ENCODE data around the gene GAB3. TPM values are rescaled to one million over a fixed set of nuclear protein-coding genes. Genes with fewer than 3 reads are reported as not detected.
"Not testable (repeated sequence)": the region's sequence is repeated elsewhere in the genome, so short reads cannot be mapped to it uniquely, and the experiment has no call there.

The GAB3 gene
- total RNA-seq, 2 experiments from 2014 or later, result 10.5 to 12.0 TPM

DNA sequence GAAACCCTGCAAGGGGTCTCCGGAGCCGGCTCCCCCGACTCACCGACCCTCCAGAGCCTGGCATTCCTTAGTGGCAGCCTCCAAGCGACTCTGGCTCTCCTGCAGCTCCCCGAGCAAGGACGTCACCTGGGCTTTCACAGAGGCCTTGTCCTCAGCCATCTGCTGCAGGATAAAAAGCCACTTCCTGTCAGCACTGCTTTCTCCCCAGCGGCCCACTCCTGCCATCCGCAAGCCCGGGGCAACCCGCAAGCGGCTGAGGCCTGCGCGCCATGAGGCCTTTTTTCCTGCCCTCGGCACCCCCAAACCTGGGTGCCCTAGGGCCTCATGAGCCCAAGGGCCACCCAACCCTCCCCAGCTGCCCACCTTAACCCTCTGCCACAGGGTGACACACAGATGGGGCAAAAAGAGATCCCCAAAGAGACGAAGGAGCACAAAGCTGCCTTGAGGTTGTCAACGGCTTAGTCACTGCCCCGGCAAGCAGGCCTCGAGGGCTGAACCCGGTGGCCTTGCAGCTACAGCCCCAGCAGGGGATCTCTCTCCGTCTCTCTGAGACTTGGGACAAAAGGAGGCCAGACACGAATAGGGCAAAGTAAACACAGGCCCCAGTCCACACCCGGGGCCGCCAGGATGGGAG lies 105.0 kb downstream of the GAB3 start:
- DNase-seq; H3K27ac Mint-ChIP-seq; H3K36me3 Mint-ChIP-seq (ENCODE audit: low read depth); POLR2A ChIA-PET; CTCF ChIA-PET; H3K4me3 Mint-ChIP-seq; H3K27me3 Mint-ChIP-seq; H3K9me3 Mint-ChIP-seq; H3K4me1 Mint-ChIP-seq: not testable (repeated sequence)

DNA sequence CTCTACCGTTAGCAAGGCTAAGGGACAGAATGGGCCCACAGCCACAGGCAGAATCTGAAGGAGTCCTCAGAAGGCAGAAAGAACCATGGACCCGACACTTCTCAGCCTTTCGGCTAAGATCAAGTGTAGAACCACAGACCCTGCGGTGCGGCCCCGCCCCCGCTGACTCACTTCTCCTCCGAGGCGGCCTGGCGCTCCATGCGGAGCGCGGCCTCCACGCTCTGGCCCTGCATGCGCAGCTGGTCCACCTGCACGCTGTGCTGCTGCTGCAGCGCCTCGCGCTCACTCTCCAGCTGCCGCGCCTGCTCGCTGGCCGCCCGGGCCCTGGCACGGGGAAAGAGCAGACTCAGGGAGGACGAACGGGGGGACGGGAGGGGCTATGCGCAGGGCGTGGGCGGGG lies 107.2 kb downstream of the GAB3 start:
- H3K27ac Mint-ChIP-seq; H3K4me3 Mint-ChIP-seq; POLR2A ChIA-PET; CTCF ChIA-PET; H3K27me3 Mint-ChIP-seq; H3K4me1 Mint-ChIP-seq; DNase-seq; H3K36me3 Mint-ChIP-seq (ENCODE audit: low read depth); H3K9me3 Mint-ChIP-seq: not testable (repeated sequence)

DNA sequence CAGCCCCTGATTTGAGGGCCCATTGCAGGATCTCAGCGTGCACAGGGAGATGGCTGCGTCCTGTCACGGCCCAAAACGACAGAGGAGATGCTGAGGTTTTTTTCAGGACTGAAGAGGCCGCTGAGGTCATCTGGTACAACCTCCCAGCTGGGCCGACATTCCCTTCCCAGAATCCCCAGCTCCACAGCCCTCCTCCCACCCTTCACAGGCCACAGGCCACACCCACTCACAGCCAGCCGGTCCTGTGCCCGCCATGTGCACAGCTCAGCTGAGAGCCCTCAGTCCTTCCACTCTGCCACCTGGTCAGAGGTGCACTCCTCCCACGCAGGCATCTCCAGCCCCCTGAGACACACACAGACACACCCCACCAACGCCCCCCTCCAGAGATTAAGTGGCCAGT lies 109.1 kb downstream of the GAB3 start:
- CTCF ChIA-PET, DNase-seq: not testable (repeated sequence)

DNA sequence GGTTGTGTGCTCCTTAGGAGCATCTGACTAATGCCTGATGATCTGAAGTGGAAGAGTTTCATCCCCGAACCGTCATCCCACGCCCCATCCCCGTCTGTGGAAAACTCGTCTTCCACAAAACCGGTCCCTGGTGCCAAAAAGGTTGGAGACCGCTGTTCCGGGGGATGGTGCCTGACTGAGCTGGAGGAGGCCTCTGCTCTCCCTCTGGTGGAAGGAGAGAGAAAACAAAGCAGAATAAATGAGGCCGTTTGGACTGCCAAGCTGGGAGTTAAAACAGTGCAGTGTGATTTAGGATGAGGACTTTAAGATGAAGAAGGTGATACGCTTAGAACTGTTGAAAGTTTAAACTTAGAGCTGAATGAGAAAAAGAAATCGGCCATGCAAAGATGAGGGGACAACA lies 117.2 kb downstream of the GAB3 start:
- POLR2A ChIA-PET; CTCF ChIA-PET; H3K9me3 Mint-ChIP-seq; H3K36me3 Mint-ChIP-seq (ENCODE audit: low read depth); H3K4me3 Mint-ChIP-seq; H3K27ac Mint-ChIP-seq; H3K27me3 Mint-ChIP-seq; H3K4me1 Mint-ChIP-seq; DNase-seq: not testable (repeated sequence)

More for the DNA sequence above, 109.1 kb downstream of the GAB3 start:
- H3K4me3 Mint-ChIP-seq; POLR2A ChIA-PET; H3K4me1 Mint-ChIP-seq; H3K27me3 Mint-ChIP-seq; H3K27ac Mint-ChIP-seq; H3K9me3 Mint-ChIP-seq; H3K36me3 Mint-ChIP-seq (ENCODE audit: low read depth): not testable (repeated sequence)

DNA sequence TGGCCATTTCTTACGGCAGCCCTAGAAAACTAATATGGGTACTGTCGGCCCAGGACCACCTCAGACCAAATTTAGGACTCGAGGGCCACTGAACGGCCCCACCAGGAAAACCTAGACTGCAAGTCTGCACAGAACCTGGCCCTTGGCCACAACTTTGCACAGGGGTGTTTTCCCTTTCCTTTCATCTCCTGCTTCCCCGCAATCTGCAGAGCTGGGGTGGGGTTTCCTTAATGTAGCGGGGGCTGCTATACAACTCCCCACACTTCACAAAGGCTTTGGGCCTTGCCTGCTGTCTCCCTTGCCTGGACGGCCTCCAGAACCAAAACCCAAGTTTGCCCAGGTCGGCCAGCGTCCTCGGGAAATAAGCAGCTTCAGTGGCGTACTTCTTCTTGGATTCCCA lies 119.9 kb downstream of the GAB3 start:
- POLR2A ChIA-PET, result not testable (repeated sequence)

DNA sequence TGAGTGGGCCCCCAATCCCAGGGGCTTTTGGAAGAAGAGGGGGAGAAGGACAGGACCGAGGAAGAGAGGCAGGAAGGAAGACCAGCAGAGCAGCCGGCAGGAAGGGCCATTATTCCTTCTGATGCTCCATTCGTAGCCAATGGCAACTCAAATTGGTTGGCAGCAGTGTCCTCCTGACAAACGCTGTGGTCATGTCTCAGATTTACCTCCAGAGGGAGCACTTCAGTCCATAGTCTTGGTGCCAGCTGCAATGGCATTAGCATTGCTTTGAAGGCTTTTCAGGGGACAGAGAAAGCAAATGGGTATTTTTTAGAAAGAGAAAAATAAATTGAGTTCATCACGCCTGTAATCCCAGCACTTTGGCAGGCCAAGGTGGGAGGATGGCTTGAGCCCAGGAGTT lies 121.9 kb downstream of the GAB3 start:
- H3K36me3 Mint-ChIP-seq (ENCODE audit: low read depth); H3K9me3 Mint-ChIP-seq; DNase-seq; H3K4me1 Mint-ChIP-seq; H3K27me3 Mint-ChIP-seq; H3K4me3 Mint-ChIP-seq; POLR2A ChIA-PET; CTCF ChIA-PET; H3K27ac Mint-ChIP-seq: not testable (repeated sequence)

More for the DNA sequence above, 119.9 kb downstream of the GAB3 start:
- H3K9me3 Mint-ChIP-seq; H3K4me1 Mint-ChIP-seq; CTCF ChIA-PET; DNase-seq; H3K27ac Mint-ChIP-seq; H3K36me3 Mint-ChIP-seq (ENCODE audit: low read depth); H3K4me3 Mint-ChIP-seq; H3K27me3 Mint-ChIP-seq: not testable (repeated sequence)

Other genes starting within 250 kb of the GAB3 start
- 10 to 100 TPM; 24.9 to 29.0 TPM for gene FAM3A, start 234.8 kb downstream of the GAB3 start, total RNA-seq
- 10 to 100 TPM; 62.7 to 64.4 TPM for gene G6PD, start 204.2 kb downstream of the GAB3 start, total RNA-seq
- gene IKBKG, start 203.5 kb downstream of the GAB3 start, total RNA-seq, result 10 to 100 TPM; 51.9 to 54.0 TPM
- gene CTAG1A, start 165.9 kb downstream of the GAB3 start, total RNA-seq, result not detected
- not detected for gene CTAG1B, start 131.8 kb downstream of the GAB3 start, total RNA-seq
- gene CTAG2, start 97.5 kb downstream of the GAB3 start, total RNA-seq, result not detected
- gene DKC1, start 11.8 kb upstream of the GAB3 start, total RNA-seq, result 10 to 100 TPM; 46.8 to 50.4 TPM
- 10 to 100 TPM; 26.5 to 29.8 TPM for gene MPP1, start 54.4 kb upstream of the GAB3 start, total RNA-seq
- not detected for gene SMIM9, start 83.6 kb upstream of the GAB3 start, total RNA-seq
- gene F8A1, start 135.3 kb upstream of the GAB3 start, total RNA-seq, result 10 to 100 TPM; 61.8 to 63.4 TPM

Data from activated CD4-positive, alpha-beta memory T cell treated with anti-CD3 and anti-CD28 coated beads, Interleukin-2, amount 10 ng/mL, durations not matched to agents 7 days and 5 days (primary cell).